Gastroesophageal sphincter (tissue), 4 donors: ENCODE data around the gene SNRPA1. TPM values are rescaled to one million over a fixed set of nuclear protein-coding genes. Genes with fewer than 3 reads are reported as not detected.
A peak's percentile ranks its signal among the peaks of the same experiment; 100 is the strongest.

Source experiments
- ATAC-seq: fragments of 150-250 bp; one replicate; pipeline ENCODE4 v1.9.1; 2016; ENCODE audit warnings: mild to moderate bottlenecking, moderate library complexity
- H3K27ac ChIP-seq, 4 donors: fragments of 200-600 bp; sonication (generic) in 3 of 4; 1 replicate in 3 of 4; 2 replicates in 1 of 4; pipeline ENCODE4 v1.5.1; 2016 to 2019
- H3K27me3 ChIP-seq: fragments of 200-600 bp; sonication (generic); one replicate; pipeline ENCODE4 v1.5.1; 2019
- H3K36me3 ChIP-seq, 2 donors: fragments of 200-600 bp; sonication (generic); one replicate each; pipeline ENCODE4 v1.5.1; 2019; ENCODE audit warnings: control low read depth in 1 of 2
- H3K4me1 ChIP-seq, 3 donors: fragments of 200-600 bp; sonication (generic); 1 replicate in 2 of 3; 2 replicates in 1 of 3; pipeline ENCODE4 v1.5.1; 2016 to 2019; ENCODE audit warnings: control low read depth in 2 of 3
- H3K4me3 ChIP-seq, 2 donors: fragments of 200-600 bp; sonication (generic); one replicate each; pipeline ENCODE4 v1.5.1; 2019; ENCODE audit warnings: mild to moderate bottlenecking in 1 of 2, moderate library complexity in 1 of 2
- H3K9me3 ChIP-seq, 3 donors: fragments of 200-600 bp; sonication (generic); one replicate each; pipeline ENCODE4 v1.5.1; 2017 to 2019; ENCODE audit warnings: control low read depth in 2 of 3
- EP300 ChIP-seq: sonication (generic); formaldehyde crosslinking; IDR thresholded peaks from one replicate; pipeline ENCODE4 v1.6.1; 2017; ENCODE audit warnings: antibody characterized with exemption, mild to moderate bottlenecking
- POLR2A ChIP-seq, 2 donors: fragments of 450-650 bp; IDR thresholded peaks; one replicate each; pipeline ENCODE4 v1.6.1; 2017; ENCODE audit warnings: antibody characterized with exemption in 2 of 2, mild to moderate bottlenecking in 2 of 2, moderate library complexity in 1 of 2
- POLR2AphosphoS5 ChIP-seq: sonication (generic); formaldehyde crosslinking; IDR thresholded peaks from one replicate; pipeline ENCODE4 v1.6.1; 2017; ENCODE audit warnings: antibody characterized with exemption
- WGBS, 2 donors: methylation state at CpG; one replicate each; pipeline ENCODE4 v1.1.5; 2018; ENCODE audit warnings: low coverage in 1 of 2; 5-methylcytosine and 5-hydroxymethylcytosine counted together
- total RNA-seq, 4 donors: library from RNA; depleted of rRNA; stranded (reverse); fragments of >200 nt; gene quantifications; one replicate each; pipeline ENCODE4 v1.1.0, GENCODE V29; 2016
- TF ChIP-seq, protein P1 (sequence below), 4 experiments: fragments of 200-600 bp in 2 of 4; fragments of 450-650 bp in 2 of 4; sonication (generic) in 1 of 4; IDR thresholded peaks; one replicate each; pipeline ENCODE4 v1.5.1; 2017 to 2019; ENCODE audit warnings: antibody characterized with exemption in 4 of 4, mild to moderate bottlenecking in 2 of 4, moderate library complexity in 2 of 4

SNRPA1 gene
- total RNA-seq, 4 donors from 2014 or later, result 22.5 to 39.5 (median 27.7) TPM

DNA sequence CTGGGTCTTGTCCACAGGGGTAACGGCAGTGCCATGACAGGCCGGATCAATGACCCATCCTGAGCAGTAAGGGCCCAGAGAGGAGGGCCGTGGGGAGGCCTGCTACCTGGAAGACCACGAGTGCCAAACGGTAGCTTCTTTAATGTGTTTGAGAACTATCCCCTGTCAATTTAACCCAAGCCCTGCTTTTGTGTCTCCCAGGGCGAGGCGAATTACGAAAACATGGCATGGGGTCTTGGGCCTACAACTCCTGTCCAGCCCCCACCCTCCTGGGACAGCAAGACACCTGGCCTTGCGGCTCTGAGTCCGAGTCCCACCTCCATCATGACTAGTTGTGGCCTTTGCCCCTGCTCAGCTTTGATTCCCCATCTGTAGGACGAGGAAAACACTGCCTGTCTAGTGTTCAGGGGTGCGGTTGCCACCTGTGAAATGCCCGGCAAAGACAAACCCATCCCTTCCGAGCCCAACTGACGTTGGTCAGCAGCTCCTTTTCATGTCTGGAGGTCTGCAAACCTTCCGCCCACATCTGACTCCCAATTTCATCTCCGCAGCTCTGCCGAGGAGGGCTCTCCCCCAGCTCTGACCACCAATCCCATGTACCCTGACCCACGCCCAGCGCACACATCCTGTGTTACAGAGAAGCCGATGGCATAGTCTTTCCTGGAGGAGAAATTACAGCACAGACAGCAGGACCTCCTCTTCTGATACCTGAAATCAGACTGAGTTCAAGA is 28.9 kb upstream of the SNRPA1 start:
- Histone ChIP-seq H3K36me3 (no peaks in the 10 kb centered on the region), H3K27ac (no peak overlapping the region), H3K9me3 (no peaks in the 10 kb centered on the region), H3K4me3 (no peak overlapping the region), H3K4me1 (no peaks in the 10 kb centered on the region), H3K27me3 (peaks cover 28% of the 10 kb centered on the region)
- ATAC-seq, result no peak
- WGBS, 2 donors, result 81 to 85% methylated on average over 8 to 14 of the region's 21 CpGs
- TF ChIP-seq POLR2A (IDR thresholded peaks at IDR 0.05), result no peak
- no peak for TF ChIP-seq EP300
- no peak for TF ChIP-seq POLR2AphosphoS5
- TF ChIP-seq, protein P1, sequence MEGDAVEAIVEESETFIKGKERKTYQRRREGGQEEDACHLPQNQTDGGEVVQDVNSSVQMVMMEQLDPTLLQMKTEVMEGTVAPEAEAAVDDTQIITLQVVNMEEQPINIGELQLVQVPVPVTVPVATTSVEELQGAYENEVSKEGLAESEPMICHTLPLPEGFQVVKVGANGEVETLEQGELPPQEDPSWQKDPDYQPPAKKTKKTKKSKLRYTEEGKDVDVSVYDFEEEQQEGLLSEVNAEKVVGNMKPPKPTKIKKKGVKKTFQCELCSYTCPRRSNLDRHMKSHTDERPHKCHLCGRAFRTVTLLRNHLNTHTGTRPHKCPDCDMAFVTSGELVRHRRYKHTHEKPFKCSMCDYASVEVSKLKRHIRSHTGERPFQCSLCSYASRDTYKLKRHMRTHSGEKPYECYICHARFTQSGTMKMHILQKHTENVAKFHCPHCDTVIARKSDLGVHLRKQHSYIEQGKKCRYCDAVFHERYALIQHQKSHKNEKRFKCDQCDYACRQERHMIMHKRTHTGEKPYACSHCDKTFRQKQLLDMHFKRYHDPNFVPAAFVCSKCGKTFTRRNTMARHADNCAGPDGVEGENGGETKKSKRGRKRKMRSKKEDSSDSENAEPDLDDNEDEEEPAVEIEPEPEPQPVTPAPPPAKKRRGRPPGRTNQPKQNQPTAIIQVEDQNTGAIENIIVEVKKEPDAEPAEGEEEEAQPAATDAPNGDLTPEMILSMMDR (IDR thresholded peaks at IDR 0.05), result no peak

DNA sequence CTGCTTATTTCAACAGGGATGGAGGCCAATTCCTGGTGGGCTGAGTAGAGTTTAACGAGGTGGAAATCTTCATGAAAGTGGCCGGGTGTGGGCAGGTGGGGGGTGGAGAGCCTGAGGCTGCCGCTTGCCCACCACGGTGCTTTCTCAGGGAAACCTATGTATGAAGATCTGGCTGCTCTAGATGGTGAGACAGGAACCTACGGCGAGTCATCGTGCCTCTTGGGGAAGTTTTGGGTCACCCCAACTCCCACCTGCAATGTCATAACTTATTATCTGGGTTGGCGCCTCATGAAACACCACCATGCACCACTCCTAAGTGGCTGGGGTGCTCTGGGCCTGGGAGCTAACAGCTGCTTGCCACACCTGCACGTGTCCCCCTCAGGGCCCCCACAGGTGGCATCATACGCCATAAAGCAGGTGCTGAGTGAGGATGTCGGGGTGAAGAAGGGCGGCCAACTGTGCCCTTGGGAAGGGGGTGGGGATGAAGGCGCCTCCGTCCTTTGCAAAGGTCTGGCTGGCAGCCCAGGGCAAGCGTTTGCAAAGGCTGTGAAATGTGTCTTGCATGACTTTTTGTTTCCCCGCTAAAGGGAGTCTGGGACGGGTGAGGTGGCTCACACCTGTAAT is 27.9 kb upstream of the SNRPA1 start:
- ATAC-seq, result no peak
- Histone ChIP-seq H3K9me3 (no peaks in the 10 kb centered on the region), H3K27me3 (peaks cover 28% of the 10 kb centered on the region), H3K4me1 (no peaks in the 10 kb centered on the region), H3K36me3 (no peaks in the 10 kb centered on the region), H3K27ac (no peak overlapping the region), H3K4me3 (no peak overlapping the region)
- TF ChIP-seq EP300 (no peak), POLR2A (IDR thresholded peaks at IDR 0.05) (no peak), POLR2AphosphoS5 (no peak)
- TF ChIP-seq, protein P1 (IDR thresholded peaks at IDR 0.05), result no peak
- WGBS, 2 donors, result 92% methylated on average over 7 of the region's 17 CpGs; no CpG with 5 or more reads in 1 of the 2 donors

DNA sequence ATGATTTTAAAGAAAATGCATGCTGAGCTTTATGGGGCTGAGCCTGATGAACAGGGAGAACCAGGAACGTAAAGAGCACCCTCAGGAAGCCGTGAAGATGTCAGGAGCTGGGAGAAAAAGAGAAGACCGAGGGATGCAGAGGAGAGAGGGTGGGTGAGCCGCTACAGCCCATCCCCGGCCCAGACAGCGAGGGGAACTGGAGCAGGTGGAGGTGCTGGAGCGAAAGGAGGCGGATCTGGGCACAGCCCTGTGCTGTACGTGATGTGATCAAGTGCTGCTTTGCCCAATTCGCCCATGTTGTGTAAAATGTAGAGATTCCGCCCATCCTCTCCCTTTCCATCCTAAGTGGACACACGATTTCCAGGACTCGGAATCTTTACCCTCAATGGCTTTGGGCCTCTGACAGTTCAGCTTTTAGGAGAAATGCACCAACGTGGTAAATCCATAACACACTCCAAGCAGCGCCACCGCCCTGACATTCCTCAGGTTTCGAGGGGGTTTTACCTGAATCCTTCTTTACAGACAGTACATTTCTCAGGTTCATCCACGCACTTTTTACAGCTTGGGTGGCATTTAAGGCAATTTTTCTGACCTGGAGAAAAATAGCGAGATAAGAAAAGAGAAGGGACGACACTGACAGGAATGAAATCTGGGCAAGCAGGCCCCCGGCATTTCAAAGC is 27.1 kb upstream of the SNRPA1 start:
- H3K9me3 ChIP-seq, result no peaks in the 10 kb centered on the region
- no peak overlapping the region for H3K4me3 ChIP-seq
- ATAC-seq, result no peak
- H3K36me3 ChIP-seq, result no peaks in the 10 kb centered on the region
- H3K4me1 ChIP-seq, result no peaks in the 10 kb centered on the region
- 80 to 81% methylated on average over 12 to 16 of the region's 21 CpGs for WGBS, 2 donors
- TF ChIP-seq POLR2A (IDR thresholded peaks at IDR 0.05), result no peak
- TF ChIP-seq, protein P1 (IDR thresholded peaks at IDR 0.05), result no peak
- no peak for TF ChIP-seq POLR2AphosphoS5
- no peak for TF ChIP-seq EP300
- H3K27ac ChIP-seq, result no peak overlapping the region
- peaks cover 27% of the 10 kb centered on the region for H3K27me3 ChIP-seq

DNA sequence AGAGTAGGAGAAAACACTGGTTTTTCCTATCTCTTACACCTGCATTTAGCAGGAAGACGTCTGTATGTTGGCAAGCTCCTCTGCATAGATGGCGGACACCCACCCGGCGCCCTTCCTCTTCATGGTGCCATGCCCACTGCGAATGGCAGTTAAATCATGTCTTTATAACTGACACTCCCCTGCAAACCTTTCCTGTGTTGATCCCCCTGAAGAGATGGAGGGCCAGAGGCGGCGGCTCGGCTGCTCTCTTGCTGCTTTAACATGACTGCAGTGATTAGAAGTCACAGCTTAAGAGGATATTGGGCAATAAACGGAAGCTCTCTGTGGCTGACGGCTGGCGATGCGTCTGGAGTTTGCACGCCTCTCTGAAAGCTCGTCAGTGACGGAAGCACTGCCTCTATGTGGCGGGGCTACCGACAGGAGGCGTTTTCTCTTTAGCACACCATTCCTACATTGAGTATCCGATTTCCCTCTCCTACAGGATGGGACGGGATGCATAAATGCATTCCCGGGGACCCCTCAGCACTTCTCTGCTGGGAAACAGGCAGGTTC is 25.5 kb upstream of the SNRPA1 start:
- Histone ChIP-seq H3K27me3 (peaks cover 22% of the 10 kb centered on the region), H3K27ac (no peak overlapping the region), H3K36me3 (no peaks in the 10 kb centered on the region), H3K4me1 (no peaks in the 10 kb centered on the region), H3K4me3 (no peak overlapping the region), H3K9me3 (no peaks in the 10 kb centered on the region)
- no peak for ATAC-seq
- 16 to 59% methylated on average over 5 to 11 of the region's 21 CpGs for WGBS, 2 donors
- no peak for TF ChIP-seq EP300
- no peak for TF ChIP-seq POLR2AphosphoS5
- TF ChIP-seq, protein P1 (IDR thresholded peaks at IDR 0.05), result peak in 2 of 4 experiments; percentile 15 to 23
- no peak for TF ChIP-seq POLR2A (IDR thresholded peaks at IDR 0.05)
